HG03039 (cell line): ENCODE results near the gene APBA2.
"Not testable (repeated sequence)": the region's sequence is repeated elsewhere in the genome, so short reads cannot be mapped to it uniquely, and the experiment has no call there.

Source experiments
- ATAC-seq: cut with Tn5 transposase; IDR thresholded peaks from one replicate; pipeline ENCODE4 v1.9.1; 2021; ENCODE audit warnings: mild to moderate bottlenecking, moderate library complexity; ENCODE audit not compliant: unreplicated experiment

Gene APBA2

DNA sequence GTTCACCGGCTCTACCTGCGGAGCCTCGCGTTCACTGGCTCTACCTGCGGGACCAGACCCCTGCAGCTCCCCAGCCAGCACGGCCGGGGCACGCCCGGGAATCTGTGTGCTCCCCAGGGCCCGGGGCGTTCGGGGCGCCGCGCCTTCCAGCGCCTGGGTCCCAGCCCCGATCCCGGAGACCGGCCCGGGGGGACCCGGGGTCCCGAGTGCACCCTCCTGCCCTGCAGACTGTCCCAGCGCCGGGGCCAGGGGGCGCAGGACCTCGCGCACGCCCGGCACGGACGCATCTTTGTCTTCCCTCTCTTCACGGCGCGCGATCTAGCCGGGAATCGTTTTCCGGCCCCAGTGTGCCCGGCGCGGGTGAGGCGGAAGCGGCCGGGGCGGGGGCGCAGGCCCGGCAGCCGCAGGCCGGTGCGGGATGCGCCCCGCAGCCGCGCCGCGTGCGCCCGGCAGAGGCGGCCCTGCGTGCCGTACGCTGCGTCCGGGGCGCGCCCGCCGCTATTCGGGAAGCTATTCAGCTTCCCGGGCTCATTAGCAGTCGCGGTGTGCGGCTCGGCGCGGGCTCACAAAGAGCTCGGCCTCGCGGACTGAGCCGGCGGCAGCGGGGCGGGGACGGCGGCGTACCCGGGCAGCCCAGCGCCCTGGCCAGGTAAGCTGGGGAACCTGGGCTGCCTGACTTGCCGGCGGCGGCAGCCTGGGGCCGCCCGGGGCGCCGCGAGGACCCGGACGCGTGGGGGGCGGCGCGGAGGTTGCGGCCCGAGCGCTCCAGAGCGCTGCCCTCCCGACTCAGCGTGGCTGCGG, at the start of gene APBA2:
TSS of gene APBA2 (plus strand) at position 345 of the 801 bp plus-strand sequence. CDS start 167,911 bp downstream, outside the sequence.
- no peak for ATAC-seq

DNA sequence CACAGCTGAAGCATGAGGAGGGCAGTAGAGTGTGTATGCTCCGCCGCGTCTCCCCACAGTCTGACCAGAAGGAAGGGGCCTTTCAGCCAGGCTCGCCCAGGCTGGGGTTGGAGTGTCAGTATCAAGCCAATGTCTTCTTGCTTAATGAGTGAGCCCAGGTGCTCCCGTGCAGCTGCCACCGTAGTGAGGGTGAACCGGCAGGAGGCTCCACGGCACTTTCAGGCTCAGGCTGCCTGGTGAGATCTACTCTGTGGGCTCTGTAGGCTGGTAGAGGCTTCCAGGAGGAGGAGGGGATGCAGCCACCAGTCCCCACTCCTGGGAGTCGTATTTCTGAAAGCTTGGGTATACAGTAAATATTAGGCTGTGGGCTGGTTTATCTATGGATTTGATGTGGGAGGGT, 45.5 kb upstream of the APBA2 start:
- ATAC-seq = not testable (repeated sequence)

DNA sequence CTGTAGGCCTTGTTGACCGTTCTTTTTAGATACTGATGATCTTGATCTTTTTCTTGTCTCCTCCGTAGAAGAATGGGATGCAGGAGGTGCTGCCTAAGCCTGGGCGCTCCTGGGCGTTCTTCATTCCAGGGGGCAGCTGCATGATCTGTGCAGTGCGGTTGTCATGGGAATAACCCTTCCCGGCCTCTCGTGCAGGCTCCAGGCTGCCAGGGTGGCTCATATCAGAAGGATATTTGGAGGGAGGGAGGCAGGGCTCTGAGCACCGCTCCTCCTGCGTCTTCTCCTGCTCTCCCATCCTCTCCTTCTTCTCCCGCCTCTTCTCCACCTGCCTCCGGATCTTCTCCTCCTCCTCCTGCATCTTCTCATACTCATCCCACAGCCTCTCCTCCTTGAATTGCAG, 43.6 kb upstream of the APBA2 start:
- not testable (repeated sequence) for ATAC-seq

DNA sequence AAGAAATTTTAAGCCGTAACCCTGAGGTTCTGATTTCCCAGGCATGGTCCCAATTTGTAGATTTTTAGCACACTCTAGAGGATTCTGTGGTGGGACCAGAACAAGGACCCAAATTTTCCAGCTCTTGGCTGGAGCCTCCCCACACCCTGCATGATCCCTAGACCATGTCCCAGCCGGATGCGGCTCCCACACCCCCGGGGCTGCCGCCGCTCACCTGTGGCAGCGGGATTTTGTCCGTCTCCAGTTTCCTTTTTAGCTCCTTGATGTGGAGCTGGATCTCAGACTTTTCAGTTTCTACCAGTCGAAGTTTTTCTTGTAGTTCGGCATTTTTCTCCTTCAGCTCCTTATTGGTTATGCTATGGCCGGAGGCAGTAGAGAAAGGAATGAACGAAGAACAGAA, 42.3 kb upstream of the APBA2 start:
- ATAC-seq = not testable (repeated sequence)

DNA sequence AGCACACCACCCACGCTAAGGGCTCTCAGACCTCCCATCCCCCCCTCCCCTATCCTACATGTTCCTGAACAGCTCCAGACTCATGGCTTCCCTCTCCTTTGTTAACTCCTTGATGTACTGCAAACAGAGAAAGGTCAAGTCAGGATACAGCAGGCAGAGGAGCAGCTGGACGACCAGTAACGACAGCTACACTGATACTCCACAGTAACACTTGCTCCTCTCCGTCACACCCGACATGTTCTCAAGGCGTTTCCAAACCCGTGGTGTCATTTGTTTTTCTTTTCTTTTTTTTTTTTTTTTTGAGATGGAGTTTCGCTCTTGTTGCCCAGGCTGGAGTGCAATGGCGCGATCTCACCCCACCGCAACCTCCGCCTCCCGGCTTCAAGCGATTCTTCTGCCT, 41.6 kb upstream of the APBA2 start:
- ATAC-seq = not testable (repeated sequence)

DNA sequence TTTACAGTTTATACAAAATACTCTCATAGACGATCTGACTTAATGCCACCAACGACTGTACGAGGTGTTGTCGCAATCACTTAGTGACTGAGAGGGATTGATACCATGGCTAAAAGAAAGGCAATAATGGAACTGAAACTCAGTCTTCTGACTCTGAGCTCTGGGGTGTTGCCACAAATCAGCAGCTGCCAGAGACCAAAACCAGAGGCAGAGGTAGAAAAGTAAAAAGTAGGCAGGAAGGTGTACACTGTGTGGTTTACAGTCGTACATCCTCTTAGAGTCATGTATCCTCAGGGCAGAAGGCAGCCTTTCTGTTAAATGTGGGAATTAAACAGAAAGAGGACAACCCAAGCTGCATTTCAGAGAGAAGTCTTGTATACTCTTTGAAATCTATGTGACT, 38.5 kb upstream of the APBA2 start:
- ATAC-seq = not testable (repeated sequence)

DNA sequence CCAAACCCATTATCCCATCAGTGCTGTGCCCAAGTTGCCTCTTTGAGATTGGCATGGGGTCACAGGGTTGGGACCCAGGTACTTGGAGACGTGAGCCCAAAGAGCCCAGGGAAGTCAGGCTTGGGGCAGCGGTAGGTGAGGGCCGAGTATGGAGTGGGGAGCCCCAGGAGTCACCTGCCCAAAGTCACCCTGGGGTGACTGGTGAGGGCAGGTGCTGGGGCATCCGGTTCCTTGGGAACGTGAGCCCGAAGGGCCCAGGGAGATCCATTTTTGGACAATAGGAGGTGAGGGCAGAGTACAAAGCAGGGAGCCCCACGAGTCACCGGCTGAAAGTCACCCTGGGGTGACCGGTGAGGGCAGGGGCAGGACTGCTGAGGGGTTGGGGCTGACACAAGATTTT, 37.8 kb upstream of the APBA2 start:
- ATAC-seq = not testable (repeated sequence)

DNA sequence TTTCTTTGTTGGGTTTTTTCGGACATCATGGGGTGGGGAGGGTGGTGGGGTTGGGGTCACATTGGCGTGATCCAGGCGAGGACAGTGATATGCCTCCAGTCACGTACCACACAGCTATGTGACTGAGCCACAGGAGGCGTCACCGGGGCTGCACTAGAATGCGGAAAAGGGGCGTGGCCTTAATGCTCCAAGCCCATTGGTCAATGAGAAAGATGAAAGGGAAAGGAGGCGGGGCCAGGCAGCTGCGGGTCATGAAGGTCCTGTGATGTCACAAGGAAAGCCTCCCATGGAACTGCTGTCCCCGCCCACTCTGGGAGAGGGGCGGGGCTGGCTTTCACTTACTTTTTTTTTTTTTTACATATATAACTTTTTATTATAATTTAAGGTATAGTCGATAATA, 37.3 kb upstream of the APBA2 start, which contains the start of gene GOLGA6L7:
TSS of gene GOLGA6L7 (minus strand) at position 124 of the 400 bp plus-strand sequence. CDS start at position 29, 95 bp downstream.
- ATAC-seq = not testable (repeated sequence)

DNA sequence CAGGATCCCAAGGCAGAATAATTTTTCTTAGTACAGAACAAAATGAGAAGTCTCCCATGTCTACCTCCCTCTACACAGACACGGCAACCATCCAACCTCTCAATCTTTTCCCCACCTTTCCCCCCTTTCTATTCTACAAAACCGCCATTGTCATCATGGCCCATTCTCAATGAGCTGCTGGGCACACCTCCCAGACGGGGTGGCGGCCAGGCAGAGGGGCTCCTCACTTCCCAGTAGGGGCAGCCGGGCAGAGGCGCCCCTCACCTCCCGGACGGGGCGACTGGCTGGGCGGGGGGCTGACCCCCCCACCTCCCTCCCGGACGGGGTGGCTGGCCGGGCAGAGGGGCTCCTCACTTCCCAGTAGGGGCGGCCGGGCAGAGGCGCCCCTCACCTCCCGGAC, 36.5 kb upstream of the APBA2 start:
- not testable (repeated sequence) for ATAC-seq

DNA sequence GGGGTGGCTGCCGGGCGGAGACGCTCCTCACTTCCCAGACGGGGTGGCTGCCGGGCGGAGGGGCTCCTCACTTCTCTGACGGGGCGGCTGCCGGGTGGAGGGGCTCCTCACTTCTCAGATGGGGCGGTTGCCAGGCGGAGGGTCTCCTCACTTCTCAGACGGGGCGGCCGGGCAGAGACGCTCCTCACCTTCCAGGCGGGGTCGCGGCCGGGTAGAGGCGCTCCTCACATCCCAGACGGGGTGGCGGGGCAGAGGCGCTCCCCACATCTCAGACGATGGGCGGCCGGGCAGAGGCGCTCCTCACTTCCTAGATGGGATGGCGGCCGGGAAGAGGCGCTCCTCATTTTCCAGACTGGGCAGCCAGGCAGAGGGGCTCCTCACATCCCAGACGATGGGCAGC, 36.0 kb upstream of the APBA2 start:
- ATAC-seq = not testable (repeated sequence)

DNA sequence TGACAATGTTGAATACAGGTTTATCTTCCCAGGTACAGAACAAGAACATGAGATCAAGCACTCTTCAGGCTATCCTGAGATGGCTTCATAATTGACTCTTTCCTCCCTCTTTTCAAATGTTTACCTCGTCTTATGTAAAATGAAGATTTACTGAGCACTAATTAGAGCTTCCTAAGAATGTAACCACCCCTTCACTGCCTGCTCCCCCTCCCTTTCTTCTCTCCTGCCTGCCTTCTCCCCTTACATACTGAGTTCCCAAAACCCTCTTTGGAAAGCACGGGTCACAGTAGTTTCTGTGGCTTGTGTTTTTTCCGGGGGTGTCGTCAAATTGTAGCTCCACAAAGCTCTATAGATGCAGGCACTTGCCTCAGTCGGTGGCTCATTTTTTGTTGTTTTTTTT, 32.1 kb upstream of the APBA2 start:
- not testable (repeated sequence) for ATAC-seq

DNA sequence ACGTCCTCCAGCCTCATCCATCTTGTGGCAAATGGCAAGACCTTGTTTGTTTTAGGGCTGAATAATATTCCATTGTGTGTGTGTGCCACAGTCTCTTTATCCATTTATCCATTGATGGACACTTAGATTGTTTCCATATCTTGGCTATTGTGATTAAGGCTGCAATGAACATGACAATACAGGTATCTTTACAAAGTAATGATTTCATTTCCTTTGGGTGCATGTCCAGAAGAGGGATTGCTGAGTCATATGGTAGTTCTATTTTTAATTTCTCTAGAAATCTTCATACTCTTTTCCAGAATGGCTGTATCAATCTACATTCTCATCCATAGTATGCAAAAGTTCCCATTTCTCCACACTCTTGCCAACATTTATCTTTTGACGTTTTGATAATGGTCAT, 31.2 kb upstream of the APBA2 start:
- not testable (repeated sequence) for ATAC-seq

DNA sequence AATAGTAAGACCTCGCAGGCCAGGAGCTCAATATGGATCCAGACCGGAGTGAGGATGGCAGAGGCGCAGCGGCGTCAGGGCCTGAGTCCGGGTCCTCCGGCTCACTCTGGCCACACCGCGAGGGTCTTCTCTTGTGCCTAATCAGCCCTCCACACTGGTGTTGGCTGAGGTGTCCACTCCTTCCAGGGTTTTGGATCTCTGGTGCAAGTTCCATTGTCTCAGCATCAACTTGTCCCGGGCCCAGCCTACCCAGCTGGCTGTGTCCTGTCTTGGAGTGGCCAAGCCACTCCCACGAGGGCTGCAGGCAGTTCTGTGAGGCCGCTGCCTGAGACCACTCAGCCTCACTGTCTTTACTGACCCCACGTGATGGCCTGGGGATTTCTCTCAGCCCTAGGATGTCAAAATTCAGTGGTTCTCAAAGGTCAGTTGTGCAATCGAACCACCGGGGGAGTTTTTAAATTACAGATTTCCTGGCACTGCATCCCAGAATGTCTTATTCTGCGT, 24.7 kb upstream of the APBA2 start:
- no peak for ATAC-seq

DNA sequence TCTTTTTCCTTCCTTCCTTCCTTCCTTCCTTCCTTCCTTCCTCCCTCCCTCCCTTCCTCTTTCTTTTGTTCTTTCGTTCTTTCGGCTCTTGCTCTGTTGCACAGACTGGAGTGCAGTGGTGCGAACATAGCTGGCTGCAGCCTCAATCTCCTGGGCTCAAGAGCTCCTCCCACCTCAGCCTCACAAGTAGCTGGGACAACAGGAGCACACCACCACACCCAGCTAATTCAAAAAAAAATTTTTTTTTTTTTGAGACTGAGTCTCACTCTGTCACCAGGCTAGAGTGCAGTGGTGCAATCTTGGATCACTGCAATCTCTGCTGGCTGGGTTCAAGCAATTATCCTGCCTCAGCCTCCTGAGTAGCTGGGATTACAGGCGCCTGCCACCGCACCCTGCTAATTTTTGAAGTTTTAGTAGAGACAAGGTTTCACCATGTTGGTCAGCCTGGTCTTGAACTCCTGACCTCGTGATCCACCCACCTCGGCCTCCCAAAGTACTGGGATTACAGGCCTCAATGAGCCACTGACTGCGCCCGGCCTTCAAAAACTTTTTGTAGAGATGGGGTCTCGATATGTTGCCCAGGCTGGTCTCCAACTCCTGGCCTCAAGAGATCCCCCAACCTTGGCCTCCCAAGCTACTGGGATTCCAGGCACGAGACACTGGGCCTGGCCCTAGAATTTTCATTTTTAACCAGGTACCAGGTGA, 24.0 kb upstream of the APBA2 start:
- ATAC-seq = not testable (repeated sequence)

DNA sequence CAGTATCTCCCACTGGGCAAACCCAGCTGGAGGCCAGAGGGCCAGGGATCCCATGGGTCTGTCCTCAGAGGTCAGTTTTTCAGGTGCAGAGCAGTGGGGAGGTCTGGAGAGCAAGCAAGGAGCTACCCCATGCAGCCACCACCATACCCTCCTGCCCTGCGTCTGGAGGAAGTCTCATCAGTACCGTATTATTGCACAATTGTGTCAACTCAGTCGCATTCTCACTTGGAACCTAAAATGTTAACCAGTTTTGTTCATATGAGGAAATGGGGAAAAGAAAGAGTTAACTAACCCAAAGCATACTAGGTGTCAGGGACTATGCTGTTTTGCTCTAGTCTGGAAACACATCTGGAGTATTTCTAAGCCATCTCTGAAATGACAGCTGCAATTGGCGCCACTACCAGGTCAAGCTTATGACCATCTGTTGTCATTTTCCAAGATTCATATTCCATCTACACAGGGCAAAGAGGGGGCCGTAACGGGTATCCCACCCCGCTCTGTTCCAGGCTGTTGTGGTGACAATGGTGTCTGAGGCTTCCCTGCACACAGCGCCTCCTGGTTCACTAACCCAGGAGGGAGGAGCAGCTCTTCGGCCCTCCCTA, 16.9 kb upstream of the APBA2 start:
- ATAC-seq = no peak

DNA sequence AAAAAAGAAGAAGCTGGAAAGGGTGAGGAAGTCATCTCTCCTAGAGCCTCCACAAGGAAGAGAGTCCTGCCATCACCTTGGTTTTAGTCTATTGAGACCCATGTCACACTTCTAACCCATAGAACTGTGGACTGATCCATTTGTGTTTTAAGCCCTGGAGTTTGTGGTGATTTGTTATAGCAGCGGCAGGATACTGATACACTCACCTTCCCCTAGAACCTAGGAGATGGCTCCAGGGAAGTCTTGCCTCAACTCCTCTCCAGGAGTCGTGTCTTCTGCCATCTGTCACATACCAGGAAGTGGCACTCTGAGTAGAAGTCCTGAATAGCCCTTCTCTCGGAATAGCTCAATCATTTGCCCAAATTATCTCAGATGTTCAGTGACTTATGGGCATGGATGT, 14.6 kb upstream of the APBA2 start:
- no peak for ATAC-seq

DNA sequence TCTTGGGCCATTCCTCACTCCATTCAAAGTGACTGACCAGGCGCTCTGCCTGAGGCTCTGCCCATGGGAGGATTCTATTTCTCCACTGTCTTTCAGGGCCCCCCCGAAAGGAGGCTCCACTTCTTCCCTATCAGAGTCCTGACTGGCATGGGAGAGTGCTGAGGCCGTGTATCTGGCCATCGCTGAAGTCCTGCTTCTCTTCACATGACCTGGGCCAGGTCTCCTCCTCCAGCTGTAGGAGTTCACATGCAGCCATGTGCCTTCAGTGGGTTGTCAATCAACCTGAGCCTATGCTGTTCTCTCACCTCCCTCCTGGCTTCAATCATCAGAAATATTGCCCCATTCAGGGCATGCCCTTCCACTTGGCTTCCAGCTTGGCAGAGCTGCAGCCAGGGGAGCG, 12.8 kb upstream of the APBA2 start:
- ATAC-seq = no peak

DNA sequence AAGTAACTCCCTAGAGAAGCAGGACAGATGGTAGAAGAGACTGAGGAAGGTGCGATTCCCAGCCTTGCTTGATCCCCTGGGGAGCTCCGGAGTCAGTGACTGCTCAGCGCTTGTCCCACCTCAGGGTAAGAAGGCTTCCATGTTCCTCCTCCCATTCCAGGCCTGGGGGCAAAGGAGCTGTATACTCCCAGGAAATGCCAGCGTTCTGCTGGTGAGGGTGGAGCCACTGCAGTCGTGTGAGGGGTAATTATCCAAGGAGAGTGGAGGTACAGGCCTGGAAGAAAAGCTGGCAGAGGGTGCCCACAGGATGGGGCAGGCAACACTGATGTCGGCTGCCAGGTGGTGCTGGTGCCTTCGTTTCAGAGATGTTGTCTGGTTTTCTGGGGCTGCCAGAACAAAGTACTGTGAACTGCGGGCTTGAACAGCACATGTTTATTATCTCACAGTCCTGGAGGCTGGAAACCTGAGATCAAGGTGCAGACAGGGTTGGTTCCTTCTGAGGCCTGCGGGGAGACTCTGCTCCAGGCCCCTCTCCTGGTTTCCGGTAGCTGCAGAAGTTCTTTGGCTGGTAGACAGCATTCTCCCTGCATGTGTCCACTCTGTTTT, 12.1 kb upstream of the APBA2 start:
- ATAC-seq = no peak

DNA sequence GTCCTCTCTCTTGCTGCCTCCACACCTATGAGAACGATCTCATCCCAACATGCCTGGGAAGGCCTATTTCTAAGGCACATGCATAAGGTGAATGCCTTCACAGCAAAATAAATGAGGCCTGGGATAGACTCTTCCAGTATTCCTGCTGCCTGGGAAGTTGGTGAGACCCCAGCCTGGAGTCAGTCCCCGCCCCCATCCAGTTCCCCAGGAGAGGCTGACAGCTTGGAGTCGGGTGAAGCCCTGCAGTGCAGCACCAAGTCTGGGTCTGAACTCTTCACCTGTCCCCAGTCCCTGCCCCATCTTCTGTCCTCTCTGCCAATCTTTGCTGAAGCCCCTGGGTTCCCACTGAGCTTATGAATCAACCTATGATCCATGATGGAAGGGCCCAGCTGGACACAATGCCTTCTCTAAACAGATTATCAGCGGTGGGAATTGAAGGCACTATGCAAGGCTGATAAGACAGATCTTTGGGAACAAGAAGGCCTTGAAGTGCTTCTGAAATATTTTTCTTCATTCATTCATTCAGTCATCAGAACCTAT, 10.2 kb upstream of the APBA2 start:
- no peak for ATAC-seq

DNA sequence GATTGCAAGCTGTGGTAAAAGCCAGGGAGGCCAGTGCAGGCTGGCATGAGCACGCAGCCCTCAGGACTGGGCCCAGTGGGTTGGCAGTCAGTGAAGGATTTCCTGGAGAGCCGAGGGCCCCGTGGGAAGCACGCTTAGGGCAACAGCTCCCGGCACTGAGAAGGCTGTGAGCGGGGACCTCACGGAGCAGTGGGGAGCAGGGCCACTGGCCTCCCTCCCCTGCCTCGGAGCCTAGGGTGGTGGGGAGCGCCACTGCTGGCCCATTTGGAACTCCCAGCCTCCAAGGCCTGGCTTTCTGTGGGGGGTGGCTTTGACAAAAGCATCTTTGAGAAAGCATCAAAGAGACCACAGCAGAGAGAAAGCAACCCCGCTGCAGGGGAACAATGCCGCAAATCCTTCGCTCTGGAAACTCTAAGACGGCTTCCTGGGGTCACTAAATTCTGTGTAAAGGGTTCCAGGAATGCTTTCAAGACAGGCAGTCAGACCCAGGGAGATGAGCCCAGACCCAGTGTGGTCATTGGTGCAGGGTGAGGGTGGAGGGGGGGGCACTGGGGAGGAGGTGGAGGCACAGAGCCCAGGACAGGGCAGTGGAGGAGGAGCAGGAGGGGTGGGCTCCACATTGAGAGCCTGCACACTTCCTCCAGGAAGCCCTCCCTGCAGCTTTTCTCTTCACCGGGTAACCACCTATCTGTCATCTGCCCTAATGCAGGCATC, 9.5 kb upstream of the APBA2 start:
- no peak for ATAC-seq
